GM19099 (cell line): Measurements from ENCODE around the gene BEX1.

Source experiments
- POLR2A ChIP-seq: IDR thresholded peaks from 3 replicates; pipeline ENCODE4 v1.6.1; 2011; ENCODE audit warnings: low read depth; ENCODE audit not compliant: insufficient read length; ENCODE audit errors: extremely low read depth

BEX1 gene

GRCh38 chrX:103012945-103013344 is 51.0 kb downstream of the BEX1 start:
- TF ChIP-seq POLR2A, result no peak
